Subcutaneous abdominal adipose tissue (tissue), 5 donors: ENCODE data around the gene RPL21.
"Not testable (repeated sequence)": the region's sequence is repeated elsewhere in the genome, so short reads cannot be mapped to it uniquely, and the experiment has no call there.

Source experiments
- H3K27ac ChIP-seq: one replicate; pipeline ENCODE4 v1.7.0; 2013; ENCODE audit warnings: low read depth, mild to moderate bottlenecking, inconsistent platforms, low read length, moderate library complexity
- H3K27me3 ChIP-seq, 5 donors: one replicate each; pipeline ENCODE4 v1.7.0; 2013; ENCODE audit warnings: low read length in 5 of 5, inconsistent platforms in 1 of 5; ENCODE audit not compliant: control insufficient read depth in 5 of 5, insufficient read depth in 4 of 5
- H3K36me3 ChIP-seq, 5 donors: one replicate each; pipeline ENCODE4 v1.7.0; 2013; ENCODE audit warnings: low read length in 5 of 5; ENCODE audit not compliant: control insufficient read depth in 5 of 5, insufficient read depth in 5 of 5
- H3K4me1 ChIP-seq, 5 donors: one replicate each; pipeline ENCODE4 v1.7.0; 2013; ENCODE audit warnings: low read length in 5 of 5, mild to moderate bottlenecking in 3 of 5, moderate library complexity in 1 of 5; ENCODE audit not compliant: control insufficient read depth in 5 of 5, insufficient read depth in 5 of 5
- H3K4me3 ChIP-seq, 5 donors: one replicate each; pipeline ENCODE4 v1.7.0; 2013; ENCODE audit warnings: low read length in 5 of 5, low read depth in 1 of 5
- H3K9ac ChIP-seq, 5 donors: one replicate each; pipeline ENCODE4 v1.7.0; 2013; ENCODE audit warnings: low read length in 5 of 5, mild to moderate bottlenecking in 4 of 5, moderate library complexity in 3 of 5
- H3K9me3 ChIP-seq, 5 donors: one replicate each; pipeline ENCODE4 v1.7.0; 2013; ENCODE audit warnings: low read length in 5 of 5; ENCODE audit not compliant: control insufficient read depth in 5 of 5
- donor health status: healthy.
- donor health status: healthy.
- donor health status: healthy.
- donor health status: healthy.
- donor health status: healthy.

Gene RPL21

GRCh38 chr13:27219611-27220010, 31.7 kb upstream of the RPL21 start:
- no peaks in the 10 kb centered on the region for H3K36me3 ChIP-seq
- H3K4me3 ChIP-seq = no peak overlapping the region
- no peaks in the 10 kb centered on the region for H3K4me1 ChIP-seq
- no peaks in the 10 kb centered on the region for H3K27me3 ChIP-seq
- no peak overlapping the region for H3K27ac ChIP-seq
- H3K9ac ChIP-seq = no peak overlapping the region
- H3K9me3 ChIP-seq = no peaks in the 10 kb centered on the region

- not testable (repeated sequence) for H3K9me3 ChIP-seq, H3K27ac ChIP-seq, H3K4me3 ChIP-seq, H3K27me3 ChIP-seq, H3K36me3 ChIP-seq, H3K9ac ChIP-seq, H3K4me1 ChIP-seq
These were observed 29.3 kb upstream of the RPL21 start for GRCh38 chr13:27222100-27222499.

GRCh38 chr13:27226991-27227390, 24.4 kb upstream of the RPL21 start:
- no peaks in the 10 kb centered on the region for H3K27me3 ChIP-seq
- H3K9me3 ChIP-seq = peaks cover 0 to 3% (median 0%) of the 10 kb centered on the region in 5 donors
- no peak overlapping the region for H3K9ac ChIP-seq
- H3K27ac ChIP-seq = no peak overlapping the region
- H3K4me3 ChIP-seq = no peak overlapping the region
- H3K4me1 ChIP-seq = no peaks in the 10 kb centered on the region
- H3K36me3 ChIP-seq = no peaks in the 10 kb centered on the region

GRCh38 chr13:27228131-27228530, 23.2 kb upstream of the RPL21 start:
- Histone ChIP-seq H3K9ac (no peak overlapping the region), H3K9me3 (peaks cover 0 to 3% (median 0%) of the 10 kb centered on the region in 5 donors), H3K27me3 (no peaks in the 10 kb centered on the region), H3K36me3 (no peaks in the 10 kb centered on the region), H3K4me3 (no peak overlapping the region), H3K4me1 (no peaks in the 10 kb centered on the region), H3K27ac (no peak overlapping the region)

GRCh38 chr13:27229642-27230041, 21.7 kb upstream of the RPL21 start:
- Histone ChIP-seq H3K27me3 (no peaks in the 10 kb centered on the region), H3K4me3 (no peak overlapping the region), H3K9me3 (peaks cover 0 to 3% (median 0%) of the 10 kb centered on the region in 5 donors), H3K27ac (no peak overlapping the region), H3K9ac (no peak overlapping the region), H3K36me3 (no peaks in the 10 kb centered on the region), H3K4me1 (no peaks in the 10 kb centered on the region)

GRCh38 chr13:27233964-27234363, 17.4 kb upstream of the RPL21 start:
- Histone ChIP-seq H3K27ac (no peak overlapping the region), H3K9me3 (no peaks in the 10 kb centered on the region), H3K4me3 (no peak overlapping the region), H3K36me3 (no peaks in the 10 kb centered on the region), H3K4me1 (no peaks in the 10 kb centered on the region), H3K9ac (no peak overlapping the region), H3K27me3 (no peaks in the 10 kb centered on the region)

- no peak overlapping the region for H3K4me3 ChIP-seq
- no peak overlapping the region for H3K9ac ChIP-seq
- no peaks in the 10 kb centered on the region for H3K9me3 ChIP-seq
- H3K27ac ChIP-seq = no peak overlapping the region
- no peaks in the 10 kb centered on the region for H3K27me3 ChIP-seq
- no peaks in the 10 kb centered on the region for H3K36me3 ChIP-seq
- no peaks in the 10 kb centered on the region for H3K4me1 ChIP-seq
These were observed 14.9 kb upstream of the RPL21 start for GRCh38 chr13:27236478-27236877.

- no peaks in the 10 kb centered on the region for H3K4me1 ChIP-seq
- H3K9me3 ChIP-seq = no peaks in the 10 kb centered on the region
- H3K27ac ChIP-seq = no peak overlapping the region
- no peaks in the 10 kb centered on the region for H3K27me3 ChIP-seq
- H3K4me3 ChIP-seq = no peak overlapping the region
- peaks cover 0 to 5% (median 0%) of the 10 kb centered on the region in 5 donors for H3K36me3 ChIP-seq
- no peak overlapping the region for H3K9ac ChIP-seq
These were observed 8.7 kb upstream of the RPL21 start for GRCh38 chr13:27242702-27243101.

GRCh38 chr13:27245610-27246009, 5.7 kb upstream of the RPL21 start:
- Histone ChIP-seq H3K4me3 (no peak overlapping the region), H3K9ac (no peak overlapping the region), H3K4me1 (peaks cover 0 to 7% (median 6%) of the 10 kb centered on the region in 5 donors), H3K27ac (no peak overlapping the region), H3K9me3 (no peaks in the 10 kb centered on the region), H3K36me3 (peaks cover 0 to 5% (median 0%) of the 10 kb centered on the region in 5 donors), H3K27me3 (no peaks in the 10 kb centered on the region)

GRCh38 chr13:27250833-27251165, 559 bp upstream of the RPL21 start:
- H3K27me3 ChIP-seq = no peaks in the 10 kb centered on the region
- peaks cover 2 to 41% (median 30%) of the 10 kb centered on the region in 5 donors for H3K4me1 ChIP-seq
- peak overlapping the region; percentile 89 to 99 (median 94) for H3K4me3 ChIP-seq
- no peaks in the 10 kb centered on the region for H3K9me3 ChIP-seq
- H3K27ac ChIP-seq = peak overlapping the region; percentile 99
- H3K9ac ChIP-seq = peak overlapping the region; percentile 96 to 100 (median 98)
- peaks cover 9 to 21% (median 13%) of the 10 kb centered on the region in 5 donors for H3K36me3 ChIP-seq

GRCh38 chr13:27252467-27252866, 1.1 kb downstream of the RPL21 start:
- H3K4me3 ChIP-seq = peak overlapping the region; percentile 89 to 99 (median 94)
- H3K9me3 ChIP-seq = no peaks in the 10 kb centered on the region
- H3K27ac ChIP-seq = peak overlapping the region; percentile 99
- peak overlapping the region; percentile 96 to 100 (median 98) for H3K9ac ChIP-seq
- no peaks in the 10 kb centered on the region for H3K27me3 ChIP-seq
- H3K4me1 ChIP-seq = peaks cover 2 to 41% (median 30%) of the 10 kb centered on the region in 5 donors
- peaks cover 16 to 37% (median 24%) of the 10 kb centered on the region in 5 donors for H3K36me3 ChIP-seq
